HG03280 (cell line): ENCODE data around the gene SHANK3.

Experiments
- ATAC-seq: cut with Tn5 transposase; IDR thresholded peaks from one replicate; pipeline ENCODE4 v1.9.1; 2021; ENCODE audit warnings: mild to moderate bottlenecking, moderate library complexity; ENCODE audit not compliant: unreplicated experiment

SHANK3 gene

GRCh38 chr22:50698546-50698945 lies 25.9 kb downstream of the SHANK3 start:
- ATAC-seq = no peak

DNA sequence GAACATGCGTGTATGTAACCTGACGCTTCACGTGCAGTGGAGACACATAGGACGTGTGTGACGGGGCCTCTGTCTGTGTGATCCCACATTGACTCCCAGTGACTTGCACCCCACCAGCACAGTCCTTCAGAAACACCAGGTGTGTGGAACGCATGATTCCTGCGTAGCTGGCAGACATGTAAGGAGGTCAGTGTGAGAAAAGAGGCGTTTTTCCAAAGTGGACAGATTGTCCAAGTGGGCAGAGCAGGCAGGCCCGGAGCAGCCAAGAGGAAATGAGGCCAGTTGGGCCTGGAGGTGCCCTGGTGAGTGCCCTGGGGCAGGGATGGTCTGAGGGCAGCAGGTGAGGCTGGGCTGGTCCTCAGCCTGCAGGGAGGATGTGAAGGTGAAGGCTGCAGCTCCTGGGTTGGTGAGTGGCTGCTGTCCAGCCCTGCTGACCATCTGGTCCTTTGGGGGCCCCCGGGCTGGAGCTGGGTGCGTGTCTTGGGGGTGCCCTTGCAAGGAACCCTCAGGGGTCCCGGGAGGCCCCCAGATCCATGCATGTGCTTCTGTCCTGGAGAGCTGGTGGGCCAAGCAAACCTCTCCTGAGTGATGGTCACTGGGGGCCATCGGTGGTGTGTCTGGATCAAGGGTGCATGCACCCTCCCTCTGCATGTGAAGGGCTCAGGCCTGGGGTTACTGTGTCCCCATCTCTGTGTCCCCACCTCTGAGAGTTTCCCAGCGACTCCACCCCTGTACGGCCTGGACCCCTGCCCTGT lies 26.6 kb downstream of the SHANK3 start:
- no peak for ATAC-seq

DNA sequence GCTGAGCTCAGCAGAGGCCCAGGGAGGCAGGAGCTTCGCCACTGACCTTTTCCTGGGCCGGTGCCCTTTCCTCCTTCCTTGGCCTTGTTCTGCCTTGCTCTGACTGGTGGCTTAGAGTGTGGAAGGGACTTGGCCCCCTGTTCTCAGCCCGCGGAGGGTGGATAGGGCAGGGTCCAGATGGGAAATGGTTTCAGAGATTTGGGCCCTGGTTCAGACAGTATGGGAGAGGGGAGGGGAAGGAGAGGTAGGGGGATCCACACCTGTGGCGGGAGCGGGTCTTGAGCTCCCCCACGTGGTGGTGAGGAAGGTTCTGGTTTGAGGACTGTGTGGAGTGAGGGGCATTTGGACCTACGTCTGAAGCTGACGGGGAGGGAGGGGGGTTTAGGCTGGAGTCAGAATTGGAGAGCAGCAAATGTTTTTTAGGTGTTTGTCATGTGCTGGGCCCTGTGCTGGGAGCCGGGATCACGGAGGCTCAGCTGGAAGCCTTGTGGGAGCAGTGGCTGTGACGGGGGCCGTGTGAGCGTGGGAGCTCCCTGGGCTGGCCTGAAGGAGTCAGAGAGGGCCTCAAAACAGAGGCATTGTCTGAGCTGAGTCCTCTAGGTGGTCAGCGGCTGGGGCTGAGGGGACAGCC lies 27.2 kb downstream of the SHANK3 start:
- no peak for ATAC-seq

GRCh38 chr22:50700387-50701075 lies 27.9 kb downstream of the SHANK3 start:
- no peak for ATAC-seq

- no peak for ATAC-seq
These were observed 28.4 kb downstream of the SHANK3 start for GRCh38 chr22:50701076-50701419.

DNA sequence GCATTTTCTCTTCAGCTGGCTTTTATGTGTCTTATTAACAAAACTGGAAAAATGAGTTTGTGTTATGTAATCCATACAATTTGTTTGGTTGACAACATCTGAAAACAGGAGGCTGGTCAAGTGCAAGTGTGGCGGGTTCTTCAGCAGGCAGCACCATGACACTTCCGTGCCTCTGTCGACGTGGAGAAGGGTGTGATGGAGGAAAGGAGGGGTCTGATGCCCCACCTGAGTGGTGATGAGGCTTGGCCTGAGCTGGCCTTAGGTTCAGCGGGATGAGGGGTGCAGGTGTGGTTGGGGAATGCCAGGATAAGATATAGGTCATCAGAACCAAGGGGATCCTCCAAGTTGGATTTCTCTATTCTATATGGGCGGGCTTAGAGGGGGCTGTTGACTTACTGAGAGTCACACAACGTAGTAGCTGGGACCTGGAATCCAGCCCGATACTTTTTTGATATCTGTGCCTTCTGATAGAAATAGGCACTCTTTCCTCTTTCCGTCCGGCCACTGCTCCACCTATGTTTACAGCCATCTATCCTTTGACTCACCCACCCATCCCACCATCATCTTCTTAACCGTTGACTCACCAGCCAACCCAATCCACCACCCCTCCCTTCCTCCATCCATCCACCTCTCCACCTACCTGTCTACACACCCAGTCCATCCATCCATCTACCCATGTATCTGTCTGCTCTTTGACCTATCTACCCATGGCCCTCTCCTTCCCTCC lies 29.0 kb downstream of the SHANK3 start:
- no peak for ATAC-seq

DNA sequence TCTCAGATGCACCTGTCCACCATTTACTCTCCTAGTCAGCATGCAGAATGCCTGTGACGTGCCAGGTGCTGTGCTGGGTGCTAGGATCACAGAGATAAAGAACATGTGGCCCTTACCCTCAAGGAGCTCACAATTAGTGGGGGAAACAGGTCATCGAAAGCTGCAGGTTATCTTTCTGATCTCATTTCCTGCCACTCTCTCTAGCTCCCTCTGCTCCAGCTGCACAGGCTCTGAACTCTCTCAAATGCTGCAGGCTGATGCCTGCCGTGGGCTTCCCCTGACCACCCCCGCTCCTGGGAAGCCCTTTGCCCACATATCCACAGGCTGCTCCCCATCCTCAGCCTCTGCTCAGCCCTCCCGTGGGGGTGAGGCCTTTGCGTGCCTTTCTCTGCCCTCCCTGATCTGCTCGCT lies 29.6 kb downstream of the SHANK3 start:
- ATAC-seq = no peak

- no peak for ATAC-seq
These were observed 30.4 kb downstream of the SHANK3 start for GRCh38 chr22:50702821-50703725.

DNA sequence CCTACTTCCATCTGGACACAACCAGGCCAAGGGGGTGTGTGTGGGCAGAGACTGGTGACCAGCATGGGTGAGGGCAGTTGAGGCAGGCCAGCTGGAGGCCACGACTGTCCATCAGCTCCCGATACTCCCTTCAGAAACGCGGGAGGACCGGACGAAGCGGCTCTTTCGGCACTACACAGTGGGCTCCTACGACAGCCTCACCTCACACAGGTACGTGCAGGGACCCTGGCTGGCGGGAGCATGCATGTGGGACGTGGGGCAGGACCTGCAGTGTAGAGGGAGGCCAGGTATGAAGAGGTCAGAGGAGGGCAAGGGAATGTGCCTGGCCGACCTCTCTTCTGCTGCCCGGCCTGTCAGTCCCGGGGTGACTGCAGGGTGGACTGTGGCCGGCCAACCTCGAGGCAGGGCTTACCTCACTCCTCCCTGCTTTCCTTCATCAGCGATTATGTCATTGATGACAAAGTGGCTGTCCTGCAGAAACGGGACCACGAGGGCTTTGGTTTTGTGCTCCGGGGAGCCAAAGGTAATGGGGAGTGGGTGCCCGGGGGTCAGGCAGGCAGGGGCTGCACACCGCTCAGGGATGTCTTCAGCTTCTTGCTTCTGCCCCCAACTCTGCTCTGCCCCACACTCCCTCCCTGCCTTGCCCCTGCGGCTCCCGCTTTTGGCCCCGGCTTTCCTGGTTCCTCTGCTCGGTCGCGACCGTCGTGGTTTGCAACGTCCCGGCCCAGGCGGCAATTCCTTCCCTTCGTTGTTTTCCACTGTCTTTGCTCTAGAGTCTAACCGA lies 31.3 kb downstream of the SHANK3 start:
- no peak for ATAC-seq

DNA sequence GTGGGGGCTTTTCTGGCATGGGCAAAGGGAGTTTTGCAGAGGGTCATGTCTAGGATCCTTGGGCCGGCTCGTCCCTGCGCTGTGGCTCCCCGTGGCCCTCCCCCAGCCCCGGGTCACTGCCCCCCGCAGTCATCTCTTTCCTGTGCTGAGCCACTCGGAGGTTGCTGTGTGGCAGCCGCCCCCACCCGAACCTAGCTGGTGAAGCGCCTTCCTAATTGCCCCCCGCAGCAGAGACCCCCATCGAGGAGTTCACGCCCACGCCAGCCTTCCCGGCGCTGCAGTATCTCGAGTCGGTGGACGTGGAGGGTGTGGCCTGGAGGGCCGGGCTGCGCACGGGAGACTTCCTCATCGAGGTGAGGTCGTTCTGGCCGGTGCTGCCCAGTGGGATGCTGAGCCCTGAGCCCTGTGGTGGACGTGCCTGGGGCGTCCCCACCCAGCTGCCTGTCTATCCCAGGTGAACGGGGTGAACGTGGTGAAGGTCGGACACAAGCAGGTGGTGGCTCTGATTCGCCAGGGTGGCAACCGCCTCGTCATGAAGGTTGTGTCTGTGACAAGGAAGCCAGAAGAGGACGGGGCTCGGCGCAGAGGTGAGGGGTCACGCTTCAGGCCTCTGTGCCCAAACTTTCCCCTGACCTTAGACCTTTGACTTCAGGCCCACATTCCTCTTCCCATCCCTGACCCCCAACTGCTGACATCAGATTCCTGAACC lies 32.0 kb downstream of the SHANK3 start:
- ATAC-seq = no peak

DNA sequence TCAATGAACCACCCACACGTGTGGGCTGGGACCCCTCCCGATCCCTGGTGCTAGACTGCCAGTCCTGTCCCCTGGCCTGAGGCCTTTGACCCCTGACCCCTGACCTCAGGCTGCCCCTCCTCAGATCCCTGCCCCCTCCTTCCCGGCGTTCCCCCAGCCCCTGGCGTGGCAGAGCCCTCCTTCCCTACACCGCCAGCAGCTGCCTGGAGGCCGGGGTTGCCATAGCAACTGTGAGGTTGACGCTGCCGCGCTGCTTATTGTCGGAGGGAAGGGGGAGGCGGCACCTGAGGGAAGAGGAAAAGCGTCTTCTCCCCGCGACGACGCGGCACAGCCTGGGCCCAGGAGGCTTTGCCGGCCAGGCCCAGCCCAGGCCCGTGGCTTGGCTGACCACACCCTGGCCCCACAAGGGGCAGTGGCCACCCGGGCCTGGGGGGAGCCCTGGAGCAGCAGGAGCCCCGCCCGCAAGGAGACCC lies 32.6 kb downstream of the SHANK3 start:
- ATAC-seq = no peak

DNA sequence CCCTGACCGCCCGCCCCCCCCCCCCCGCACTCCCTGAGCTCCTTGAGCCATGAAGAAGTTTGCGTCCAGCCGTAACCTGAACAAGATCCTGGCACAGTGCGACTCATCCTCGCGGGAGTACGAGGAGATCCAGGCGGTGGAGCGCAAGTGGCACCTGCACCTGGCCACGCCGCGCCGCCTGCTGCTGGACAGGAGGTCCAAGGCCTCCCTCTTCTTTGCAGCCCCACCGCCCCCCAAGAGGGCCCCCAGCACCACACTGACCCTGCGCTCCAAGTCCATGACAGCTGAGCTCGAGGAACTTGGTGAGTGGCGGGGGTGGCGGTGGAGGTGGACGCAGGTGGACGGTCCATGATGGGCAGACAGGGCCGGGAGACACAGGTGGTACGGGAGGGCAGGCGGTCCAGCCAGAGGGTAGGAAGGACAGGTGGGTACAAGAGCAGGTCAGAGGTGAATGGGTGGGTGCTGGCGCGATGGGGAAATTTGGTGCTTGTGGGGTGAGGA lies 33.3 kb downstream of the SHANK3 start:
- ATAC-seq = no peak

DNA sequence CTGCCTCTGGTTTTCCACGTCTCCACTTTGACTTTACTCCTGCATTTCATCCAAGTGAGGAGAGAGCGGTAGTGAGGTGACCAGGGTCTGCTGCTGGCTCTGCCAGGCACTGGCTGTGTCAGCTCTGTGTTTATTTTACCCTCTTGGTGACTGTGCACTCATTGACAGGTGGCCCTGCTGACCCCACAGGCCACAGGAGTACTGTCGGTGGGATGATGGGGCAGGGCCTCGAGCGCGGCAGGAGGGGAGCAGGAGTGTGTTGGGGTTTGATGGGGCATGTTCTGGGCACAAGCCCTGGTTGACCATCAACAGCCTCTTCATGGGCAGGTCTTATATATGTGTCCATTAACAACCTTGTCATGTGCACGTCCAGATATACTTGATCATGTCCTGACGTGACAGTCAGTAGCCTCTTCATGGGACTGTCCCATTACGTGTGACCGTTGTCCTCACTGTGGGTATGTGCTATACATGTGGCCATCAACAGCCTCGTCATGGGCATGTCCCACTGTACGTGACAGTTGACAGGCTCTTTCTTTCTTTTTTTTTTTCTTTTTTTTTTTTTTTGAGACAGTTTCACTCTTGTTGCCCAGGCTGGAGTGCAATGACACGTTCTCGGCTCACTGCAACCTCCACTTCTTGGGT lies 34.0 kb downstream of the SHANK3 start:
- no peak for ATAC-seq

DNA sequence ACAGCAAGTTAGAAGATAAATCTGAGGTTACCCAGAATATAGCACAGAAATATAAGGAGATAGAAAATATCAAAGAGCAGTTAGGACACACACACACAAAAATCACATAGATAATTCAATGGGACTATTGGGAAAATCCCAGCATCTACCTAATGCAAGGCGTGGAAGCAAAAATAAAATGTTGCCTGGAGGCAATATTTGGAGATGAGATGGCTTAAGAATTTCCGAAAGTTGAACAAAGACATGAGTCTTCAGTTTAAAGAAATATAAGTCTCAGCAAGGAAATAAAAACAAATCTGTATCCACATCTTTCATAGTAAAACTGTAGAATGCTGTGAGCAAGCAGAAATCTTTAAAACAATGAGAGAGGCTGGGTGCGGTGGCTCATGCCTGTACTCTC lies 35.9 kb downstream of the SHANK3 start:
- no peak for ATAC-seq

- no peak for ATAC-seq
These were observed 36.4 kb downstream of the SHANK3 start for GRCh38 chr22:50708996-50709395.

GRCh38 chr22:50710221-50710620 lies 37.6 kb downstream of the SHANK3 start:
- ATAC-seq = no peak

- ATAC-seq = no peak
These were observed 38.3 kb downstream of the SHANK3 start for GRCh38 chr22:50710886-50711285.
